Endodermal cell (in vitro differentiated cells): ENCODE measurements around the gene GAPDHS. TPM values are rescaled to one million over a fixed set of nuclear protein-coding genes. Genes with fewer than 3 reads are reported as not detected.

Experiments used
- DNase-seq: peaks from one replicate; pipeline ENCODE4 v3.0.0-alpha.2; 2017
- H3K27ac ChIP-seq: 2 replicates; pipeline ENCODE4 v1.5.1; 2013; ENCODE audit warnings: mild to moderate bottlenecking, low read depth, low read length, moderate library complexity
- H3K27me3 ChIP-seq: 2 replicates; pipeline ENCODE4 v1.6.1; 2013; ENCODE audit warnings: mild to moderate bottlenecking, low read length, moderate library complexity; ENCODE audit not compliant: insufficient read depth, control insufficient read depth, poor library complexity, severe bottlenecking
- H3K36me3 ChIP-seq: 2 replicates; pipeline ENCODE4 v1.7.0; 2013; ENCODE audit warnings: mild to moderate bottlenecking, low read length, moderate library complexity; ENCODE audit not compliant: control insufficient read depth, insufficient read depth
- H3K4me1 ChIP-seq: one replicate; pipeline ENCODE4 v1.7.0; 2013; ENCODE audit warnings: low read length; ENCODE audit not compliant: control insufficient read depth, insufficient read depth
- H3K4me3 ChIP-seq: 2 replicates; pipeline ENCODE4 v1.5.1; 2013; ENCODE audit warnings: mild to moderate bottlenecking, low read length, moderate library complexity
- H3K9ac ChIP-seq: 2 replicates; pipeline ENCODE4 v1.6.1; 2013; ENCODE audit warnings: mild to moderate bottlenecking, low read length, moderate library complexity; ENCODE audit not compliant: poor library complexity, severe bottlenecking; ENCODE audit errors: extremely low read depth
- H3K9me3 ChIP-seq: 2 replicates; pipeline ENCODE4 v1.6.1; 2013; ENCODE audit warnings: mild to moderate bottlenecking, low read length, moderate library complexity; ENCODE audit not compliant: control insufficient read depth
- H3K27ac Mint-ChIP-seq: 2 replicates; pipeline ENCODE4 v1.8.0; 2020; ENCODE audit warnings: mixed read lengths
- H3K27me3 Mint-ChIP-seq: 2 replicates; pipeline ENCODE4 v1.8.0; 2021; ENCODE audit warnings: mild to moderate bottlenecking, mixed read lengths; ENCODE audit not compliant: insufficient read depth
- H3K36me3 Mint-ChIP-seq: 2 replicates; pipeline ENCODE4 v1.8.0; 2020; ENCODE audit warnings: low read depth, mixed read lengths
- H3K4me1 Mint-ChIP-seq: 2 replicates; pipeline ENCODE4 v1.8.0; 2020; ENCODE audit warnings: mixed read lengths
- H3K4me3 Mint-ChIP-seq: 2 replicates; pipeline ENCODE4 v1.8.0; 2020; ENCODE audit warnings: mild to moderate bottlenecking, moderate library complexity, mixed read lengths
- H3K9me3 Mint-ChIP-seq: 2 replicates; pipeline ENCODE4 v1.8.0; 2020; ENCODE audit warnings: mild to moderate bottlenecking, mixed read lengths
- WGBS, 2 experiments: methylation state at CpG; one replicate each; pipeline versions ENCODE4 v1.1.5 to v1.1.7; 2013; ENCODE audit warnings: missing lambda C conversion rate in 2 of 2, mixed read lengths in 1 of 2; ENCODE audit not compliant: insufficient coverage in 1 of 2, insufficient read length in 1 of 2; 5-methylcytosine and 5-hydroxymethylcytosine counted together
- total RNA-seq, 2 donors: library from RNA; stranded (reverse); fragmentation: NEBNext Ultra II Directional in 1 of 2; extraction: Animal tissue kit (Norgen Biotek cat#: 25700) in 1 of 2; gene quantifications; 2 replicates in 1 of 2; 3 replicates in 1 of 2; pipeline ENCODE4 v1.2.1, GENCODE V29; 2021
- TF ChIP-seq, protein P1 (sequence below): fragments of 200-600 bp; sonication (generic); conservative IDR thresholded peaks from 2 replicates; pipeline ENCODE4 v1.5.0; 2021; ENCODE audit warnings: antibody characterized with exemption, mild to moderate bottlenecking

GAPDHS gene
- total RNA-seq, 2 donors from 2014 or later = not detected

DNA sequence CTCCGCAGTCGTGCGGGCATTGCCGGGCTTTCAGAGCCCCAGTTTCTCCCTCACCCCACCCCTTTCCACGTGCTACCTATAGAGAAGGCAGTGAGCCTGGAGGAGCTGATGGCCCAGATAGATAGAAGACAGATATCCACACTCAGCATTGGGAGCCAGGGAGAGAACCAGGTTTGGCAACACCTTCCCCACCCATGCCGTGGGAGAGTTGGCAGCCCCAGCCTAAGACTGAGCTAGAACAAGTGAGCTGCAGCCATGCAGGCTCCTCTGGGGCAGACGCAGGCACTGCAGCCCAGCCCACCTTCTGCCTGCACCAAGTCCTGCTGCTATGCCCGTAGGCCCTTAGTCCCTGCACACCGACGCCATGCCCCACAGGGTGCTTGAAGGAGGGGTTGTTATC lies 32.6 kb upstream of the GAPDHS start:
- no peaks in the 10 kb centered on the region for H3K27me3 ChIP-seq
- no peak overlapping the region for H3K4me3 ChIP-seq
- H3K27me3 Mint-ChIP-seq = no peaks in the 10 kb centered on the region
- H3K9ac ChIP-seq = no peak overlapping the region
- no peak overlapping the region for H3K27ac Mint-ChIP-seq
- peaks cover 2% of the 10 kb centered on the region for H3K4me1 ChIP-seq
- H3K27ac ChIP-seq = no peak overlapping the region
- peaks cover 88% of the 10 kb centered on the region for H3K36me3 Mint-ChIP-seq
- no peaks in the 10 kb centered on the region for H3K9me3 ChIP-seq
- no peak overlapping the region for H3K4me3 Mint-ChIP-seq
- no peaks in the 10 kb centered on the region for H3K9me3 Mint-ChIP-seq
- peaks cover 18% of the 10 kb centered on the region for H3K4me1 Mint-ChIP-seq
- peaks cover 85% of the 10 kb centered on the region for H3K36me3 ChIP-seq
- WGBS, 2 experiments = 96 to 97% methylated on average over 5 to 10 of the region's 10 CpGs
- TF ChIP-seq, protein P1, sequence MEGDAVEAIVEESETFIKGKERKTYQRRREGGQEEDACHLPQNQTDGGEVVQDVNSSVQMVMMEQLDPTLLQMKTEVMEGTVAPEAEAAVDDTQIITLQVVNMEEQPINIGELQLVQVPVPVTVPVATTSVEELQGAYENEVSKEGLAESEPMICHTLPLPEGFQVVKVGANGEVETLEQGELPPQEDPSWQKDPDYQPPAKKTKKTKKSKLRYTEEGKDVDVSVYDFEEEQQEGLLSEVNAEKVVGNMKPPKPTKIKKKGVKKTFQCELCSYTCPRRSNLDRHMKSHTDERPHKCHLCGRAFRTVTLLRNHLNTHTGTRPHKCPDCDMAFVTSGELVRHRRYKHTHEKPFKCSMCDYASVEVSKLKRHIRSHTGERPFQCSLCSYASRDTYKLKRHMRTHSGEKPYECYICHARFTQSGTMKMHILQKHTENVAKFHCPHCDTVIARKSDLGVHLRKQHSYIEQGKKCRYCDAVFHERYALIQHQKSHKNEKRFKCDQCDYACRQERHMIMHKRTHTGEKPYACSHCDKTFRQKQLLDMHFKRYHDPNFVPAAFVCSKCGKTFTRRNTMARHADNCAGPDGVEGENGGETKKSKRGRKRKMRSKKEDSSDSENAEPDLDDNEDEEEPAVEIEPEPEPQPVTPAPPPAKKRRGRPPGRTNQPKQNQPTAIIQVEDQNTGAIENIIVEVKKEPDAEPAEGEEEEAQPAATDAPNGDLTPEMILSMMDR = no peak
- DNase-seq = no peak

DNA sequence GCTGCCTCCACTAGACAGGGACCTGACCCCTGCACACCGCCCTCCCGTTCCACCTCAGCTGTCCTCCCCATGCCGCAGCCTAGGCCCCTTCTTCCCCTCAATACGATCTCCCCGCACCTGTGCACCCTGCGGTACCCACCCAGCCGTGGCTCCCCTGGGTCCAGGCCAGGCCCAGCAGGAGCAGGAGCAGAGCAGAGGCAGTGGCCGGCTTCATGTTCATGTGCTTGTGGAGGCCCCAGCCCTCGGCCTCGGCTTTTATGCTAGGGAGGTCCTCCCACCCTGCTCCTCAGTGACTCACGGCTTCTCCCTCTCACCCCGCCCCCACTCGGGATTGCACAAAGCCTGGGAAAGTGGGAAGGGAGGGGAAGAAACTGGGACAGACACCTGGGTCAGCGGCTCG lies 31.6 kb upstream of the GAPDHS start:
- TF ChIP-seq, protein P1 = no peak
- DNase-seq = peak; percentile 63
- Histone ChIP-seq H3K36me3 (peaks cover 95% of the 10 kb centered on the region), H3K9ac (no peak overlapping the region), H3K27me3 (no peaks in the 10 kb centered on the region), H3K9me3 (no peaks in the 10 kb centered on the region), H3K4me3 (no peak overlapping the region), H3K27ac (no peak overlapping the region), H3K4me1 (peaks cover 6% of the 10 kb centered on the region)
- no peaks in the 10 kb centered on the region for H3K9me3 Mint-ChIP-seq
- peaks cover 20% of the 10 kb centered on the region for H3K4me1 Mint-ChIP-seq
- H3K27me3 Mint-ChIP-seq = no peaks in the 10 kb centered on the region
- H3K4me3 Mint-ChIP-seq = no peak overlapping the region
- peaks cover 94% of the 10 kb centered on the region for H3K36me3 Mint-ChIP-seq
- WGBS, 2 experiments = 85 to 90% methylated on average over 6 to 13 of the region's 15 CpGs
- peak overlapping the region; percentile 2 for H3K27ac Mint-ChIP-seq

DNA sequence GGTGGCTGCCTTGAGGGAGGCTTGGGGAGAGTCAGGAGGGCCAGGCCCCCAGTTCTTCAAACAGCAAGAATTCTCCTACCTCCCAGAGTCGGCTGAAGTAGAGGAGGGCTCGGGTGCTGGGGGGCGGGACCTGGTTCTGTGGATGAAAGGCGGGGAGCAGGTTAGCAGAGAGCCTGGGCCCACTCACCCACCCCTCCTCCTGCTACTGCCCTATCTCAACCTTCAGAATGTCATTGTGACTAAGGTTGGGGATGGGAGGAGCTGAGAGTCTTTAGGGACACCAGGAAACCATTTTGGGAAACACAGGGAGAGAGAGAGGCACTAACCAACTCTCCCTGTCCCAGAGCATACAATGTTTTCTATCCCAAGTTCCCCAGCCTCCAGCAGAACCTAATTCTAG lies 30.5 kb upstream of the GAPDHS start:
- no peaks in the 10 kb centered on the region for H3K9me3 ChIP-seq
- no peak for DNase-seq
- H3K4me1 ChIP-seq = peaks cover 11% of the 10 kb centered on the region
- Mint-ChIP-seq H3K9me3 (no peaks in the 10 kb centered on the region), H3K27ac (peak overlapping the region; percentile 90), H3K27me3 (no peaks in the 10 kb centered on the region), H3K4me3 (peak overlapping the region; percentile 22), H3K36me3 (peaks cover 93% of the 10 kb centered on the region), H3K4me1 (peaks cover 28% of the 10 kb centered on the region)
- TF ChIP-seq, protein P1 = no peak
- no peak overlapping the region for H3K27ac ChIP-seq
- peaks cover 96% of the 10 kb centered on the region for H3K36me3 ChIP-seq
- no peak overlapping the region for H3K9ac ChIP-seq
- H3K4me3 ChIP-seq = no peak overlapping the region
- no peaks in the 10 kb centered on the region for H3K27me3 ChIP-seq
- 84% methylated on average over 3 of the region's 4 CpGs; no CpG with 5 or more reads in 1 of the 2 experiments for WGBS, 2 experiments
